Stimulated activated CD4-positive, alpha-beta T cell treated with anti-CD3 and anti-CD28 coated beads, Interleukin-1b, Interleukin-23, amount 100 ng/mL, for 48 hours (primary cell): Measurements from ENCODE around the gene ZNF561.
A peak's percentile ranks its signal among the peaks of the same experiment; 100 is the strongest.
"Not testable (repeated sequence)": the region's sequence is repeated elsewhere in the genome, so short reads cannot be mapped to it uniquely, and the experiment has no call there.

ENCODE experiments used
- DNase-seq: peaks from one replicate; pipeline ENCODE4 v3.0.0-alpha.2; 2020

Gene ZNF561

DNA sequence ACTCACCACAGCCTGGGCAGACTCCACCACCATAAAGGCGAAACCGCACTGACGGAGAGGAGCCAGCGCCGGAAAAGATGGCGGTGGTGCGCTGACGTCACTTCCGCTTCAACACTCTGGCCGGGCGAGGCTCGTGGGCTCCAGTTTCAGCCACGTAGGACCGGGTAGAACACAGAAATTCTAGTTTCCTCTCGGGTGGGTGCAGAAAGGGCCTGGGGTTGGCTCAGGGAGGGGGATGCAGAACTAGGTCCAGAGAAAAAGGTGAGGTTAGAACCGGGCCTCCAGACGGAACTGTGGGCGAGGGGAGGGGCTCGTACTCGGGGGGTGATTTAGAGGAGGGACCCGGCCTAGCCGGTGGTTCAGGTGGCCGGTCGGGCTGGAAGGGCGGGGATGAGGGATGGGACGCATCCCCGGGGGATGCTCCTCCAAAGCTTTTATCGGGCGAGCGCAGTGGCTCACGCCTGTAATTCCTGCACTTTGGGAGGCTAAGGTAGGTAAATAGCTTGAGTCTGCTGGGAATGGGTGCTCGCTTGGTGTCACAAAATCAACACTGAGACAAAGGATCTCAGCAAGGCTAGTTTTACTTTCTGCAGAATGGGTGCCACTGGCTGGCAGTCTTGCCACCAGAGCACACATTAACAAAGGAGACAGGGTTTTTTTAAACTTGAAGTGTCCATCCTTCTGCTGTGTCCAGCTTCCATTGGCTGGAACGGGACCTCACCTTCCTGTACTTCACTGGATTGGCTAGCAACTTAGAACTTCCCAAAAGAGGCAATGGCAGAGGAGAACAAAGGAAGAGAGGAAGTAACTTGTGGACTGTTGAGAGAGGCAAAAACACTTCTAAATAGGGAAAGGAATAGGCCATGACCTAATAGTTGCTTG lies at the start of gene ZNF561:
TSS of gene ZNF561 (minus strand) at position 77 of the 882 bp plus-strand sequence. CDS start 1,776 bp downstream, outside the sequence.
- DNase-seq = peak; percentile 88

DNA sequence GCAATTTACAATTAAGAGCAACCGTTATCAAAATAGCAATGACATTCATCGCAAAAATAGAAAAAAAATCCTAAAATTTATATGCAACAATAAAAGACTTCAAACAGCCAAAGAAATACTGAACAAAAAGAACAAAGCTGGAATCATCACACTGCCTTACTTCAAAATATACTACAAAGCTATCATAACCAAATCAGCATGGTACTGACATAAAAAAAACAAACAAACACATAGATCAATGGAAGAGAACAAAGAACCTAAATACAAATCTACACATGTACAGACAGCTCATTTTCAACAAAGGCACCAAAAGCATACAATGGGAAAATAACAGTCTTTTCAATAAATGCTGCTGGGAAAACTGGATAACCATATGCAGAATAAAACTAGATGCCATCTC lies 47.5 kb upstream of the ZNF561 start:
- DNase-seq = no peak

DNA sequence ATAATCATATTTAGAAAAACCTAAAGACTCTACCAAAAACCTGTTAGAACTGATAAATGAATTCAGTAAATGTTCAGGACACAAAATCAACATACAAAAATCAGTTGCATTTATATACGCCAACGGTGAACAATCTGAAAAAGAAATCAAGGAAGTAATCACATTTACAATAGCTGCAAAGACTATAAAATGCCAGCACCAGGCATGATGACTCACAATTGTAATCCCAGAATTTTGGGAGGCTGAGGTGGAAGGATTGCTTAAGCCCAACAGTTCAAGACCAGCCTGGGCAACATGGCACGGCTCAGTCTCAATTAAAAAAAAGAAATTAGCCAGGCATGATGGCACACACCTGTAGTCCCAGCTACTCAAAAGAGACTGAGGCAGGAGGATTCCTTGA lies 46.9 kb upstream of the ZNF561 start:
- no peak for DNase-seq

DNA sequence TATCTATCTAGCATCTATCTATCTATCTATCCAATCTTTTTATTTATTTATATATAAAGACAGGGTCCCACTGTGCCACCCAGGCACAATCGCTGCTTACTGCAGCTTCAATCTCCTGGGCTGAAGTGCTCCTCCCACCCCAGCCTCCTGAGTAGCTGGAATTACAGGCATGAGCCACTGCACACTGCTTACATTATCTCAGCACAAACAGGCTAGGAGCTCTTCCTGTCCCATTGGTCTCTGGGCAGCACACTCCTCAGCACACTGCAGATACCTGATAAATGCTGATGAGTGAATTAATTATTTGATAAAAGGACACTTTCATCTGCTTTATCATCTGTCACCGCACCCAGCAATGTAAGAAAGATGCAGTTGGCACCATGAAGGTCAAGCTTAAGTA lies 37.7 kb upstream of the ZNF561 start:
- no peak for DNase-seq

DNA sequence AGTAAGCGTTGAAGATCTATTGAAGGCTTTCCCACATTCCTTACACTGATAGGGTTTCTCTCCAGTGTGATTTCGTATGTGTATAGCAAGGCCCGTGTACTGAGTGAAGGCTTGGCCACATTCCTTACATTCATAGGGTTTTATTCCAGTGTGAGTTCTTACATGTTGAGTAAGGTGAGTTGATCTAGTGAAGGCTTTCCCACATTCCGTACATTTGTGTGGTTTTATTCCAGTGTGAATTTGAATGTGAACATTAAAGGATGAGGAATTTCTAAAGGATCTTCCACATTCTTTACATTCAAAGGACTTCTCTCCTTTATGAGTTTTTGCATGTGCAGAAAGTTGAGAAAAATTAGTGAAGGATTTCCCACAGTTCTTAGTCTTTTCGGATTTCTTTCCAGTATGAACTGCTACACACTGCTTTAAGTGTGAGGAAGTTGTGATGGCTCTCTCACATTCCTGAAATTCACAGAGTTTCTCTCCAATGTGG lies 32.1 kb upstream of the ZNF561 start:
- not testable (repeated sequence) for DNase-seq

DNA sequence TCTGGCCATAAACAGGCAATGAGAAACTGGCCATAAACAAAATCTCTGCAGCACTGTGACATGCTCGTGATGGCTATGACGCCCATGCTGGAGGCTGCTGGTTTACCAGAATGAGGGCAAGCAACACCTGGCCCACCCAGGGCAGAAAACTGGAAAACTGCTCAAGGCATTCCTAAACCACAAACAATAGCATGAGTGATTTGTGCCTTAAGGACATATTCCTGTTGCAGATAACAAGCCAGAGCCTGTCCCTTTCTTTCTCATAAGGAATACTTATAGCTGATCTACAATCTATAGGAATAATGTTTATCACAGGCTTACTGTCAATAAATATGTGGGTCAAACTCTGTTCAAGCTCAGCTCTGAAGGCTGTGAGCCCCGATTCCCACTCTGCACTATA lies 30.4 kb upstream of the ZNF561 start:
- not testable (repeated sequence) for DNase-seq

DNA sequence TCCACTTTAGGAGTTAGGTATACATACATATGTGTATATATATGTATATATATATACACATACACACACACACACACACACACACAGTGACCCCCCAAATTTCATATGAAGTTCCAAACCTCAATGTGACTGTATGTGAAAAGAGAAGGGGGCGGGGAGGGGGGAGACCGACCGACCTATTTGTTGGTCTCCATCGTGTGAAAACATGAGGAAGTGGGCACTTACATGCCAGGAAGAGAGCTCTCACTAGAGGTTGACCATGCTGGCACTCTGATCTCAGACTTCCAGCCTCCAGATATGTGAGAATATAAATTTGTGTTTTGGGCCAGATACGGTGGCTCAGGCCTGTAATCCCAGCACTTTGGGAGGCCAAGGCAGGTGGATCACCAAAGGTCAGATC lies 29.3 kb upstream of the ZNF561 start:
- DNase-seq = no peak

DNA sequence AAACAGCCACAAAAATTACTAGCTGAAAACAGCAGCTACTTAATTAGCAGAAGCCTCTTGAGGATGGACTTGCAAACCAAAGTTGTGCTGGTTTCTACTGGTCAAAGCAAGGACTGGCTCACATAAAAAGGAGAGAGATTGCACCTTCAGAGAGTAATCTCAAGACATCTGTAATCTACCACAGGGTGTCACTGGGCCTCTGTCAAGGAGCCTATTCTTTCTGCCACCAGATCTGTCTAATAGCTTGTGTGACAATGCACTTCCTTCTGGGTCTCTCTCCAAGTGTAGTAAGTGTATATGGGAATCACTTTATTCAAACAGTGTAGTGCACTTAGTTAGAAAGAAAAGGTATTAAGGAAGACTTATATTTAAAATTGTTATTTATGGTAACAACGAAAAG lies 24.4 kb upstream of the ZNF561 start:
- DNase-seq = no peak

DNA sequence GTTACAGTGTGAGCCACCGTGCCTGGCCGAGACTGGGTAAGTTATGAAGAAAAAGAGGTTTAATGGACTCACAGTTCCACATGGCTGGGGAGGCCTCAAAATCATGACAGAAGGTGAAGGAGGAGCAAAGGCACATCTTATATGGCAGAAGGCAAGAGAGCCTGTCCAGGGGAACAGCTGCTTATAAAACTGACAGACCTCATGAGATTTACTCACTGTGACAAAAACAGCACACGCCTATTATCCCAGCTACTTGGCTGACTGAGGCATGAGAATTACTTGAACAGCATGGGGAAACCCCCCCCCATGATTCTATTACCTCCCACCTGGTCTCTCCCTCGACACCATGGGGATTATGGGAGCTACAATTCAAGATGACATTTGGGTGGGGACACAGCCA lies 23.4 kb upstream of the ZNF561 start:
- DNase-seq = no peak

DNA sequence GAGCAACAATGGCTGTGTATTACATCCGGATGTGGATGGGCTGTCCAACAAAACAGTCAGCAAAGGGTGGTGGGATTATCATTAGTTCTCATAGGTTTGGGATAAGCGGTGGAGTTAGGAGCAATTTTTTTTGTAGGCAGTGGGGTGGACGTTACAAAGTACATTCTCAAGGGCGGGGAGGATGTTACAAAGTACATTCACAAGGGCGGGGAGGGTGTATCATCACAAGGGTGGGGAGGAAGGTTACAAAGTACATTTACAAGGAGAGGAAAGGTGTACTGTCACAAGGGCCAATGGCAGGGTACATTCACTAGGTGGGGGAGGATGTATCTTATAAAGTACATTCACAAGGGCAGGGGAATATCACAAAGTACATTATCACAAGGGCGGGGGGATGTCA lies 20.8 kb upstream of the ZNF561 start:
- DNase-seq = no peak

DNA sequence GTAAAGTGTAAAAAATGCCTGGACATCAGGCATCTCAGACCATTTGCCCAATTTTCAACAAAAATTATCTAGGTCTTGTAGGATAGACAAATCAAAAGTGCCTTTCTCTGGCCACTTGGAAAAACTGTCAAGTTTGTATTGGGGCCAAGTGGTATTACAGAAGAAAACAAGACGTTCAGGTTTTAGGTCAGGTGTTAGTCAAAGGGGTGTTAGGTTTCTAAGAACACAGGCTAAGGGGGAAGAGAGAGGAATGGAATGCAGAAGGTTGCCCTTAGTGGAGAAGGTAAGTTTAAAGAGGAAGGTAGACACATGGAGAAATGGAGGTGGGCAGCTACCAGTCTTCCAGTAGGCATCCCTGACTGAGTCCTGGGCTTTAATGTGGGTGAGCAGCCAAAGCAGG lies 19.9 kb upstream of the ZNF561 start:
- DNase-seq = no peak

DNA sequence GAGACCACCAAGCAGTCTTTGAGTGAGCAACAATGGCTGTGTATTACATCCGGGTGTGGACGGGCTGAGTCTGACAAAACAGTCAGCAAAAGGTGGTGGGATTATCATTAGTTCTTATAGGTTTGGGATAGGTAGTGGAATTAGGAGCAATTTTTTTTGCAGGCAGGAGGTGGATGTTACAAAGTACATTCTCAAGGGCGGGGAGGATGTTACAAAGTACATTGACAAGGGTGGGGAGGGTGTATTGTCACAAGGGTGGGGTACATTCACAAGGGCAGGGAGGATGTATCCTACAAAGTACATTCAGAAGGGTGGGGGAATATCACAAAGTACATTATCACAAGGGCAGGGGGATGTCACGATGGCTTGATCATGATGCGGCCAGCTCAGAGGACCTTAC lies 15.0 kb upstream of the ZNF561 start:
- DNase-seq = no peak

DNA sequence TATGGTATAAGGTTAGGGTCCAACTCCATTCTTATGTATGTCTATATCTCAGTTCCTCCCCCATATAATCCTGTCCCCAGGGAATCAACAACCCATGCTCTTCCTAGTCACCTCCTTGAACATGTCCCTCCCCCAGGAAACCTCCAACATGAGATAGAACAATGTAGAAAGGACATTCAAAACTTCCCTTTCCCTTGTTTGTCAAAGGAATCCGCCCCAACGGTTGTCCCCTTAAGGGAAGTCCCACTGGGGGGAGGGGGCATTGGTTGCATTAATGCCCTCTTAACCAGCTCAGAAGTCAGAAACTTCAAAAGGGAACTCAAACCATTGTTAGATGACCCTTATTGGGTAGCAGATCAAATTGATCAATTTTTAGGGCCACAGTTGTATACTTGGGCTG lies 6.8 kb upstream of the ZNF561 start:
- no peak for DNase-seq

DNA sequence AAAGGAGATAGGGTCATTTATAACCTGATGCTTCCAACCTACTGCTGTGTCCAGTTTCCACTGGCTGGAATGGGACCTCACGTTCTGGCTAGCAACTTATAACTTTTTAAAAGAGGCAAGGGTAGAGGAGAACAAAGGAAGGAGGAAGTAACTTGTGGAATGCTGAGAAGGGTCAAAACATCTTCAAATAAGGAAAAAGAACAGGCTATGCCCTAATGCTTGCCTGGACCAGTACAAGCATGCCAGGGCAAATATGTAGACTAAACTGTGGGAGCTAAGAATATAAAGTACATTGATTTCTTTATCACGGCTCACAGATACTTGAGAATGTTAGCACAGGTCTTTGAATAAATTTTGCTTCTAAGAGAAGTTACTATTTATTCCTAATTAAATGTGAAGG lies 1.5 kb upstream of the ZNF561 start:
- DNase-seq = no peak

DNA sequence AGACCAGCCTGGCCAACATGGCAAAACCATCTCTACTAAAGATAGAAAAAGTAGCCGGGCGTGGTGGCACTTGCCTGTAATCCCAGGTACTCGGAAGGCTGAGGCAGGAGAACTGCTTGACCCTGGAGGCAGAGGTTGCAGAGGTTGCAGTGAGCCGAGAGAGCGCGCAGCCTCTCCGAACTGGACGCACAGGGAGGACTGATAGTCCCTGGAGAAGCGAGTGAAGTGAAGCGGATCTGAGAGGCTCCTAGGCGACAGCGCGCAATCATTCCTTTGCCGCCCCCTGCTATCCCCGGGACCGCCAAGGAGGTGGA lies 233 bp downstream of the ZNF561 start:
- no peak for DNase-seq

DNA sequence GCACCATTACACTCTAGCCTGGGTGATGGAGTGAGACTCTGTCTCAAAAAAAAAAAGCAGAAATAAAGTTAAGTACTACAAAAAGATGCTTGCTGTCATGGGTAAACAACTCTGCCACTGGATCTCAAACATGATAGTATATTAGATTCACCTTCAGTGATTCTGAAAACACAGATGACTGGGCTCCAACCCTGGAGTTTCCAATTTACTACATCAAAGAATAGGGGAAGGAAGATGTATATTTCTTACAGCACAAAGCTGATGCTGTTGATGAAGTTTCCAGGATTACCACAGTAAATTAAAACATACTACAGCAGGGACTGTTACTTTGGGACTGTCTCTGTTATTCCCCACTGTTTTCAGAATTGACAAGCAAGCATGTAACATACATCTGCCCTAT lies 5.2 kb downstream of the ZNF561 start:
- DNase-seq = no peak

DNA sequence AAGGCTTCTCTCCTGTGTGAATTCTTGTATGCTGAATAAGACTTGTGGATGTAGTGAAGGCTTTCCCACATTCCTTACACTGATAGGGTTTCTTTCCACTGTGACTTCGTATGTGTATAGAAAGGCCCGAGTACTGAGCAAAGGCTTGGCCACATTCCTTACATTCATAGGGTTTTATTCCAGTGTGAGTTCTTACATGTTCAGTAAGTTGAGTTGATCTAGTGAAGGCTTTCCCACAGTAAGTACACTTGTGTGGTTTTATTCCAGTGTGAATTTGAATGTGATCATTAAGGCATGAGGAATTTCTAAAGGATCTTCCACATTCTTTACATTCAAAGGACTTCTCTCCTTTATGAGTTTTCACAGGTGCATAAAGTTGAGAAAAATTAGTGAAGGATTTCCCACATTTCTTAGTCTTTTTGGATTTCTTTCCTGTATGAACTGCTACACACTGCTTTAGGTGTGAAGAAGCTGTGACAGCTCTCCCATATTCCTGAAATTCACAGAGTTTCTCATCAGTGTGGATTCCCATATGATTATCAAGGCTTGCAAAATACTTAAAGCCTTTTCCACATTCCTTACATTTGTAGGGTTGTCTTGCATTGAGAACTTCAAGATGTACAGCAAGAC lies 10.4 kb downstream of the ZNF561 start:
- no peak for DNase-seq

DNA sequence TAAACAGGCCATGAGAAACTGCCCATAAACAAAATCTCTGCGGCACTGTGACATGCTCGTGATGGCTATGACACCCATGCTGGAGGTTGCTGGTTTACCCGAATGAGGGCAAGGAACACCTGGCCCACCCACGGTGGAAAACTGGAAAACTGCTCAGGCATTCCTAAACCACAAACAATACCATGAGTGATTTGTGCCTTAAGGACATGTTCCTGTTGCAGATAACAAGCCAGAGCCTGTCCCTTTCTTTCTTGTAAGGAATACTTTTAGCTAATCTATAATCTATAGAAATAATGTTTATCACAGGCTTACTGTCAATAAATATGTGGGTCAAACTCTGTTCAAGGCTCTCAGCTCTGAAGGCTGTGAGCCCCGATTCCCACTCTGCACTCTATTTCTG lies 12.1 kb downstream of the ZNF561 start:
- no peak for DNase-seq

DNA sequence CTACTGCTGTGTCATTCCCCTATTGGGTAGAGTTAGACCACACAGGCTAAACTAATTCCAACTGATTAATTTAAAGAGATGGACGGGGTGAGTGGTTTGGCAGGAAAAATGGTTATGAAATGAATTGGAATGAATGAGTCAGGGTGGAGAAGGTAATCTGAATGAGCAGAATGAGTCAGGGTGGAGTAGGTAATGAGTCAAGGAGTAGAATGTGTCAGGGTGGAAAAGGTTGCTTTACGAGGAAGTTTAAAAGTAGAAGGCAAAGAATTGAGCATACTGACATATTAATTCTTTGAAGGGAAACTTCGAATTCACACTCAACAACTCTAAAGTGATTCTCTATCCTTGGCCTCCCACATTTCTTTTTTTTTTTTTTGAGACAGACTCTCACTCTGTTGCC lies 24.0 kb downstream of the ZNF561 start:
- DNase-seq = no peak

DNA sequence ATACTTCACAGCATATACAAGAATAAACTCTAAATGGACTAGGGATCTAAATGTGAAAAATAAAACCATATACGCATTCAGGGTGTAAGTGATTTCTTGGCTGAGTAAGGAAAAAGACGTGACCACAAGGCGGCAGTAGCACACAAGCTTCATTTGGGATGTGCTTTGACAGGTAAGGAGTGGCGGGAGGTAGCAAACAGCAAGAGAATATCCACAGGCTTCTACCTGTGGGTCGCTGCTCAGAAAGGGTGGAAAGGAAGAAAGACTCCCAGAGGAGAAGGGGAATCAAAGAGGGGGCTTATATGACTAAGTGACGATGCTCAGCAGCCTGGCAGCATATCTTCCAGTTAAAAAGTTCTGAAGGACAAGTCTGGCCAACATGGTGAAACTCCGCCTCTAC lies 34.3 kb downstream of the ZNF561 start:
- DNase-seq = peak; percentile 73

DNA sequence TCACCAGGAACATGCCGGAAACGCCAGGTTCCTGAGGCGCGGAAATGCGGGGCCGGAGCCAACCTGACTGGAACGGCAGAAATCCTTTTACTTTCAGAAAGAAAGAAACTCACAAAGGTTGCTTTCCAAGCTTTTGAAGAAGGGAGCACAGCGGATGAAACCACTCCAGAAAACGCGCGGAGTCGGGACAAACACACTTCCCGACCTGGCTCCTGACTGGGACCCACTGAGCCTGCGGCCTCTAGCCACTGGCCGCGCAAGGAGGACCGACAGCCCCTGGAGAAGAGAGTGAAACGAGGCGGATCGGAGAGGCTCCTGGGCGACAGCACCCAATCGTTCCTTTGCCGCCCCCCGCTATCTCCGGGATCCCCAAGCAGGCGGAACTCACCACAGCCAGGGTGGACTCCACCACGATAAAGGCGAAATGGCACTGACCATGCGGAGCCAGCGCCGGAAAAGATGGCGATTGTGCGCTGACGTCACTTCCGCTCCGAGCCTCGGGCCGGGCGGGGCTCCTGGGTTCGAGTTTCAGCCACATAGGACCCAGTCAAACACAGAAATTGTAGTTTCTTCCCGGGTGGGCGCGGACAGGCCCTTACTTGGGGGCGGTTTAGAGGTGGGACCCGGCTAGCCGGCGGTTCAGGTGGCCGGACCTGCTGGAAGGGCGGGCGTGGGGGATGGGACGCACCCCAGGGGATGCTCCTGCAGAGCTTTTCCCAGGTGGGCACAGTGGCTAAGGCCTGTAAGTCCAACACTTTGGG lies 36.8 kb downstream of the ZNF561 start, which contains the start of gene ZNF121:
TSS of gene ZNF121 (minus strand) at position 432 of the 761 bp plus-strand sequence. CDS start 16,407 bp downstream, outside the sequence.
- DNase-seq = peak; percentile 81

DNA sequence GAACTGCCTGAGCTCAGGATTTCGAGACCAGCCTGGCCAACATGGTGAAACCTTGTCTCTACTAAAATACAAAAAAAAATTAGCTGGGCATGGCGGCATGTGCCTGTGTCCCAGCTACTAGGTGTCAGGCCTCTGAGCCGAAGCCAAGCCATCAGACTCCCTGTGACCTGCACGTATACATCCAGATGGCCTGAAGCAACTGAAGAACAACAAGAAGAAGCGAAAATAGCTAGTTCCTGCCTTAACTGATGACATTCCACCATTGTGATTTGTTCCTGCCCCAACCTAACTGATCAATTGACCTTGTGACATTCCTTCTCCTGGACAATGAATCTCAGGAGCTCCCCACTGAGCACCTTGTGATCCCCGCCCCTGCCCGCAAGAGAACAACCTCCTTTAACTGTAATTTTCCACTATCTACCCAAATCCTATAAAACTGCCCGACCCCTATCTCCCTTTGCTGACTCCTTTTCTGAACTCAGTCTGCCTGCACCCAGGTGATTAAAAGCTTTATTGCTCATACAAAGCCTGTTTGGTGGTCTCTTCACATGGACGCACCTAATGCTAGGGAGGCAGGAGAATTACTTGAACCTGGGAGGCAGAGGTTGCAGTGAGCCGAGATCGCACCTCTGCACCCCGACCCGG lies 38.8 kb downstream of the ZNF561 start:
- DNase-seq = not testable (repeated sequence)

DNA sequence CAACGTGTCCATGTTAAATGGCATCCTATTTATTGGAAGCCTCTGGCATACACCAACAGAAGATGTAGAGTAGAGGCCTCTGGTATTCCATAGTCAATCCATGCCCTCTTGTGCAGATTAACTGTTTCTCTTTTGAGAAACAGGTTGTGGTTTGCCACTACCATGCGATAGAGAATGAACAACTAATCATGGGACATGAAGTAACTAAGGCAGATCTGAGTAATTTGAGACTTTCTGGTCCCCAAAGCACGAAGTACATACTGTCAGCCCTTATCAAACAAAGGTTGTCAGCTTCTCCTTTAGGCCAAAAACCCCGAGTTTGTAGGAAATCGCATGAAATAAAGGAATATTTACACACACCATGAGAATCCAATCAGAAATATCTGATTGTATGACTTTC lies 40.3 kb downstream of the ZNF561 start:
- DNase-seq = no peak
